ENCODE results near the gene VIPR2.

VIPR2 gene

DNA sequence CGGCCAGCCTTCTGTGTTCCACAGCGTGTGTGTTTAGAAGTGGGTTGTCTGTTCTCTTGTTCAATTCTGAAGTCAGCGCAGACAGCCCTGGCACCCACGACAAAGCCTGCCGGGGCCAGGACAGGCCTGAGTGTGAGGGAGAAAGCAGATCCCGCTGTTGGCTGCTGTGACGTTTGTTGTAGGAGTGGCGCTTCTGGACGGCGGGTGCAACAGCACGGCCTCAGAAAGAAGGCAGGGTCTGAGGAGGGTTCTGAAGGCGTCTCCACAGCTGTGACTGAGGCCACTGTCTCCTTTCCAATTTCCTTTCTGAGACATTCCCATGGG lies 76.2 kb downstream of the VIPR2 start:
- no peaks in the 10 kb centered on the region for H3K4me1 ChIP-seq (ENCODE audit: control insufficient read depth, low read length)
- no peaks in the 10 kb centered on the region for H3K9me2 ChIP-seq (replicated peaks; ENCODE audit: control insufficient read depth, low read length)
- H3F3A ChIP-seq (ENCODE audit: control insufficient read depth, insufficient read depth), result no peaks in the 10 kb centered on the region
- no peaks in the 10 kb centered on the region; the same call in 1 of the 2 replicates for H3K9me3 ChIP-seq (ENCODE audit: control insufficient read depth, insufficient read depth, low read length)
- H3K27ac ChIP-seq (ENCODE audit: low read depth, low read length), result no peak overlapping the region
- no peaks in the 10 kb centered on the region for H3K79me2 ChIP-seq (ENCODE audit: control insufficient read depth, low read length)
- no peak overlapping the region for H3K4me2 ChIP-seq (ENCODE audit: low read length)
- H4K20me1 ChIP-seq (ENCODE audit: control insufficient read depth, insufficient read depth, low read depth, low read length), result no peaks in the 10 kb centered on the region
- no peaks in the 10 kb centered on the region for H3K36me3 ChIP-seq (ENCODE audit: control insufficient read depth, low read length)
- H3K4me3 ChIP-seq (ENCODE audit: low read length), result no peak overlapping the region
- TF ChIP-seq EZH2phosphoT487 (IDR thresholded peaks at IDR 0.05; ENCODE audit: borderline replicate concordance, low read length), result no peak
- TF ChIP-seq, protein P1, sequence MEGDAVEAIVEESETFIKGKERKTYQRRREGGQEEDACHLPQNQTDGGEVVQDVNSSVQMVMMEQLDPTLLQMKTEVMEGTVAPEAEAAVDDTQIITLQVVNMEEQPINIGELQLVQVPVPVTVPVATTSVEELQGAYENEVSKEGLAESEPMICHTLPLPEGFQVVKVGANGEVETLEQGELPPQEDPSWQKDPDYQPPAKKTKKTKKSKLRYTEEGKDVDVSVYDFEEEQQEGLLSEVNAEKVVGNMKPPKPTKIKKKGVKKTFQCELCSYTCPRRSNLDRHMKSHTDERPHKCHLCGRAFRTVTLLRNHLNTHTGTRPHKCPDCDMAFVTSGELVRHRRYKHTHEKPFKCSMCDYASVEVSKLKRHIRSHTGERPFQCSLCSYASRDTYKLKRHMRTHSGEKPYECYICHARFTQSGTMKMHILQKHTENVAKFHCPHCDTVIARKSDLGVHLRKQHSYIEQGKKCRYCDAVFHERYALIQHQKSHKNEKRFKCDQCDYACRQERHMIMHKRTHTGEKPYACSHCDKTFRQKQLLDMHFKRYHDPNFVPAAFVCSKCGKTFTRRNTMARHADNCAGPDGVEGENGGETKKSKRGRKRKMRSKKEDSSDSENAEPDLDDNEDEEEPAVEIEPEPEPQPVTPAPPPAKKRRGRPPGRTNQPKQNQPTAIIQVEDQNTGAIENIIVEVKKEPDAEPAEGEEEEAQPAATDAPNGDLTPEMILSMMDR (IDR thresholded peaks at IDR 0.05; ENCODE audit: low read depth, low read length, poor library complexity, severe bottlenecking), result no peak
- H3K27me3 ChIP-seq (ENCODE audit: control insufficient read depth, low read length), result no peaks in the 10 kb centered on the region

DNA sequence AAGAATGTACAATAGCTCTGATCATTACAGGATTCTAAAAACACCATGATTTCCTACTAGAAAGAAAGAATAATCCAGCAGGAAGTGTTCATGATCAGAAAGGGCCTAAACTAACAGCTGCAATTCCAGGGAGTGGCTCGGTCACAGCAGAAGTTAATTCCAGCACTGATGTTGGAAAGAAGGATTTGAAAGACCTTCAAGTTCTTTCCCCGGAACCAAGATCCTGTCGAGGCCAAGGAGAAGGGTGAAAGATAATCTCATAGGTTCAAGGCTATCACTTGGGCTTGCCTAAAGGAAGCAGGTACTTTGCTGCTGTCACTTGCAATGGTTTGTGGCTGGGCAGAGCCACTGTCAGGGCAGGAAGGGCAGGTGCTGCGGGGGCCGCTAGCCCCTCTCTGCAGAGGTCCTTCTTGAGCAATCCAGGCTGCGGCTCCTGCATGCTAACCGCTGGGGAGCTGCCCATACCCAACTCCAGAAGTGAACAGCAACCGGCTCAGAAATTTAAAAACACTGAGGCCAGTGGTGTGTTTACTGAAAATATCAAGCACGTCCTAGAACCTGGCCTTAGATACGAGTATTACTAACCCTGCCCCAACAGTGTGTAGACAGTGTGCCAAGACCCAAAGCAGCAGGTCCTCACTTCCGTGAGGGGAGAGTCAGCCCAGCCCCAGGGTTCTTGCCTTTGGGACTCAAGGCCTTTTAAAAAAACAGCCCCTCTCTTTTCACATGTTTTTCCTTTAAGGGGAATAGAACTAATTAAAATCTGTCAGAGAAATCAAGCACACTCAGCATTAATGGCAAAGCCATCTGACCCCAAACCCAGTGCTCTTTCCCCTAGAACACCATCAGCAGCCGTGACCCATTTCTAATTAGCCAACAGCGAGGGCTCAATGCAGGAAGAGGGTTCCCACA lies 76.8 kb downstream of the VIPR2 start:
- no peaks in the 10 kb centered on the region for H3K36me3 ChIP-seq (ENCODE audit: control insufficient read depth, low read length)
- no peaks in the 10 kb centered on the region for H4K20me1 ChIP-seq (ENCODE audit: control insufficient read depth, insufficient read depth, low read depth, low read length)
- H3K9me2 ChIP-seq (replicated peaks; ENCODE audit: control insufficient read depth, low read length), result no peaks in the 10 kb centered on the region
- H3K4me2 ChIP-seq (ENCODE audit: low read length), result no peak overlapping the region
- TF ChIP-seq, protein P1 (IDR thresholded peaks at IDR 0.05; ENCODE audit: low read depth, low read length, poor library complexity, severe bottlenecking), result no peak
- no peak for TF ChIP-seq EZH2phosphoT487 (IDR thresholded peaks at IDR 0.05; ENCODE audit: borderline replicate concordance, low read length)
- H3K9me3 ChIP-seq (ENCODE audit: control insufficient read depth, insufficient read depth, low read length), result peaks cover 2% of the 10 kb centered on the region; the same call in 1 of the 2 replicates
- no peaks in the 10 kb centered on the region for H3K4me1 ChIP-seq (ENCODE audit: control insufficient read depth, low read length)
- no peaks in the 10 kb centered on the region for H3K27me3 ChIP-seq (ENCODE audit: control insufficient read depth, low read length)
- H3K27ac ChIP-seq (ENCODE audit: low read depth, low read length), result no peak overlapping the region
- H3F3A ChIP-seq (ENCODE audit: control insufficient read depth, insufficient read depth), result no peaks in the 10 kb centered on the region
- no peak overlapping the region for H3K4me3 ChIP-seq (ENCODE audit: low read length)
- no peaks in the 10 kb centered on the region for H3K79me2 ChIP-seq (ENCODE audit: control insufficient read depth, low read length)

DNA sequence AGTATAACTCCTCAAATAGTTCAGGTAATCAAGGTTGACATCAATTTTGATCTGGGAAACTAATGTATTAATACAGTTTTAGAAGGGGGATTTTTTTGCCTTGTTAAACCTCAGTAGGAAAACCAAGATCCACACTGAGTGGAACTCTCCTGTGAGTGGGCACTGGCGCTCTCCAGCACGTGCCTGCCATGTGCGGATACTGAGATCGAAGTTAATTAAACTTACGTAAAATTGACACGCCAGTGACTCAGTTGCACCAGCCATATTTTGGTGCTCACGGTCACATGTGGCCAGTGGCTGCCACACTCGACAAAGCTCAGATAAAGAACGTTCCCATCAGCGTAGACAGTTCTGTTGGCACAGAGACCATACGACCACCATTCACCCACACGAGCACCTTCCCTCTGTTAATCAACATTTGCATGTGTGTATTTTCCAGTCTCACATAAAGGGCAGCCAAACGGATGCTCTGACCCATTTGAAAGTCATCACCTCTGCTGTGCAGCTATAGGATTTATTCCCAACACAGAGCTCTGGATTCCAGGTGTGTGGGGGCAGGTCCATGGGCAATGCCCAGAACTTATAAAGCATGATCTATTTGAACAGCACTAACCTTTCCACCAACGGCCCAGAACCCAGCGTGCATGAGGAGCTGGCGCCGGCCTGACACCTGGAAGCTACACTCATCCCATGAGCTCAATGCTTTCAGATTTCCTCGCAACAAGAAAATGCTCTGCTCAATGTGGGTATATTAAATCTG lies 77.7 kb downstream of the VIPR2 start:
- Histone ChIP-seq H3K27me3 (ENCODE audit: control insufficient read depth, low read length) (no peaks in the 10 kb centered on the region), H3K9me3 (ENCODE audit: control insufficient read depth, insufficient read depth, low read length) (peaks cover 8% of the 10 kb centered on the region; the same call in 1 of the 2 replicates), H3K4me2 (ENCODE audit: low read length) (no peak overlapping the region), H3K9me2 (replicated peaks; ENCODE audit: control insufficient read depth, low read length) (no peaks in the 10 kb centered on the region), H3K27ac (ENCODE audit: low read depth, low read length) (no peak overlapping the region), H3K4me1 (ENCODE audit: control insufficient read depth, low read length) (no peaks in the 10 kb centered on the region), H4K20me1 (ENCODE audit: control insufficient read depth, insufficient read depth, low read depth, low read length) (no peaks in the 10 kb centered on the region), H3K4me3 (ENCODE audit: low read length) (no peak overlapping the region), H3K36me3 (ENCODE audit: control insufficient read depth, low read length) (no peaks in the 10 kb centered on the region), H3F3A (ENCODE audit: control insufficient read depth, insufficient read depth) (no peaks in the 10 kb centered on the region), H3K79me2 (ENCODE audit: control insufficient read depth, low read length) (no peaks in the 10 kb centered on the region)
- no peak for TF ChIP-seq EZH2phosphoT487 (IDR thresholded peaks at IDR 0.05; ENCODE audit: borderline replicate concordance, low read length)
- TF ChIP-seq, protein P1 (IDR thresholded peaks at IDR 0.05; ENCODE audit: low read depth, low read length, poor library complexity, severe bottlenecking), result no peak
